ENCODE measurements around the gene PACRG. TPM values are rescaled to one million over a fixed set of nuclear protein-coding genes. Genes with fewer than 3 reads are reported as not detected.

Gene PACRG
- total and polyA plus RNA-seq, 8 donors, result 1.5 to 6.8 (median 4.6) TPM

- Histone ChIP-seq H3K36me3 (no peaks in the 10 kb centered on the region), H3K27me3 (no peaks in the 10 kb centered on the region), H3K4me1 (no peaks in the 10 kb centered on the region), H3K9me3 (no peaks in the 10 kb centered on the region), H3K27ac (no peak overlapping the region), H3K4me3 (no peak overlapping the region)
- intact Hi-C loops (cut with DNase I), result no loop called here
- DNase-seq (no peak), ATAC-seq (no peak)
- TF ChIP-seq CTCF (IDR thresholded peaks at IDR 0.05), result no peak
Measured at GRCh38 chr6:163080228-163080627, 352.5 kb downstream of the PACRG start.

GRCh38 chr6:163083141-163083540 is 355.4 kb downstream of the PACRG start:
- ATAC-seq, result no peak
- no peaks in the 10 kb centered on the region for H3K9me3 ChIP-seq
- H3K27ac ChIP-seq, result no peak overlapping the region
- H3K4me3 ChIP-seq, result no peak overlapping the region
- H3K27me3 ChIP-seq, result no peaks in the 10 kb centered on the region
- no peaks in the 10 kb centered on the region for H3K36me3 ChIP-seq
- no peaks in the 10 kb centered on the region for H3K4me1 ChIP-seq
- no peak for DNase-seq
- TF ChIP-seq CTCF (IDR thresholded peaks at IDR 0.05), result no peak
- intact Hi-C loops (cut with DNase I), result no loop called here

- no peak overlapping the region for H3K27ac ChIP-seq
- no peaks in the 10 kb centered on the region for H3K36me3 ChIP-seq
- no peaks in the 10 kb centered on the region for H3K27me3 ChIP-seq
- no peaks in the 10 kb centered on the region for H3K9me3 ChIP-seq
- H3K4me1 ChIP-seq, result no peaks in the 10 kb centered on the region
- no peak for TF ChIP-seq CTCF (IDR thresholded peaks at IDR 0.05)
- ATAC-seq, result no peak
- DNase-seq, result no peak
- intact Hi-C loops (cut with DNase I), result no loop called here
- no peak overlapping the region for H3K4me3 ChIP-seq
Measured at GRCh38 chr6:163085426-163085825, 357.7 kb downstream of the PACRG start.

- ATAC-seq (no peak), DNase-seq (no peak)
- Histone ChIP-seq H3K36me3 (no peaks in the 10 kb centered on the region), H3K9me3 (no peaks in the 10 kb centered on the region), H3K27ac (no peak overlapping the region), H3K4me1 (no peaks in the 10 kb centered on the region), H3K4me3 (no peak overlapping the region), H3K27me3 (no peaks in the 10 kb centered on the region)
- intact Hi-C loops (cut with DNase I), result no loop called here
- no peak for TF ChIP-seq CTCF (IDR thresholded peaks at IDR 0.05)
Measured at GRCh38 chr6:163085861-163086623, 358.3 kb downstream of the PACRG start.

- intact Hi-C loops (cut with DNase I), result no loop called here
- no peak for DNase-seq
- ATAC-seq, result no peak
- TF ChIP-seq CTCF (IDR thresholded peaks at IDR 0.05), result no peak
- Histone ChIP-seq H3K4me3 (no peak overlapping the region), H3K9me3 (no peaks in the 10 kb centered on the region), H3K27ac (no peak overlapping the region), H3K27me3 (no peaks in the 10 kb centered on the region), H3K36me3 (no peaks in the 10 kb centered on the region), H3K4me1 (no peaks in the 10 kb centered on the region)
Measured at GRCh38 chr6:163086624-163086920, 358.8 kb downstream of the PACRG start.

All from left lung (tissue), 10 donors.